Activated CD8-positive, alpha-beta memory T cell treated with anti-CD3 and anti-CD28 coated beads, Interleukin-2, amount 10 ng/mL, durations not matched to agents 7 days and 5 days (primary cell): ENCODE results near the gene FBXL20. TPM values are rescaled to one million over a fixed set of nuclear protein-coding genes. Genes with fewer than 3 reads are reported as not detected.
"Not testable (repeated sequence)": the region's sequence is repeated elsewhere in the genome, so short reads cannot be mapped to it uniquely, and the experiment has no call there.

Source experiments
- ATAC-seq: fragments of 150-1000 bp; cut with Tn5 transposase; one replicate; pipeline ENCODE4 v1.10.0; 2021; ENCODE audit warnings: moderate library complexity
- CTCF ChIA-PET: fragments of 350-600 bp; sonication (Branson Sonifier 250); formaldehyde crosslinking; loops from one replicate; lab custom pipeline; 2021; ENCODE audit warnings: antibody characterized with exemption; lab: Charles Lee
- DNase-seq: peaks from one replicate; pipeline ENCODE4 v3.0.0-alpha.2; 2020
- H3K27ac Mint-ChIP-seq: one replicate; pipeline ENCODE4 v1.8.0; 2021; ENCODE audit warnings: mild to moderate bottlenecking, mixed read lengths
- H3K27me3 Mint-ChIP-seq: one replicate; pipeline ENCODE4 v1.8.0; 2021; ENCODE audit warnings: mixed read lengths
- H3K36me3 Mint-ChIP-seq: one replicate; pipeline ENCODE4 v1.8.0; 2021; ENCODE audit warnings: mild to moderate bottlenecking, mixed read lengths
- H3K4me1 Mint-ChIP-seq: one replicate; pipeline ENCODE4 v1.8.0; 2021; ENCODE audit warnings: mixed read lengths
- H3K4me3 Mint-ChIP-seq: one replicate; pipeline ENCODE4 v1.8.0; 2021; ENCODE audit warnings: mild to moderate bottlenecking, moderate library complexity, mixed read lengths
- H3K9me3 Mint-ChIP-seq: one replicate; pipeline ENCODE4 v1.8.0; 2022; ENCODE audit warnings: low read depth, mixed read lengths
- total RNA-seq, 2 experiments: library from RNA; stranded (reverse); gene quantifications; one replicate each; pipeline ENCODE4 v1.2.3, GENCODE V29; 2021

FBXL20 gene
- total RNA-seq, 2 experiments from 2014 or later, result 12.9 to 14.1 TPM

- H3K4me1 Mint-ChIP-seq, H3K27me3 Mint-ChIP-seq, H3K9me3 Mint-ChIP-seq, H3K4me3 Mint-ChIP-seq, ATAC-seq, H3K27ac Mint-ChIP-seq, H3K36me3 Mint-ChIP-seq, DNase-seq, CTCF ChIA-PET: not testable (repeated sequence)
Observed at GRCh38 chr17:39292546-39292945, 108.9 kb downstream of the FBXL20 start.

- CTCF ChIA-PET, H3K9me3 Mint-ChIP-seq, H3K27me3 Mint-ChIP-seq, DNase-seq, H3K36me3 Mint-ChIP-seq, H3K27ac Mint-ChIP-seq, H3K4me3 Mint-ChIP-seq, ATAC-seq, H3K4me1 Mint-ChIP-seq: not testable (repeated sequence)
Observed at GRCh38 chr17:39286513-39286912, 114.9 kb downstream of the FBXL20 start.

DNA sequence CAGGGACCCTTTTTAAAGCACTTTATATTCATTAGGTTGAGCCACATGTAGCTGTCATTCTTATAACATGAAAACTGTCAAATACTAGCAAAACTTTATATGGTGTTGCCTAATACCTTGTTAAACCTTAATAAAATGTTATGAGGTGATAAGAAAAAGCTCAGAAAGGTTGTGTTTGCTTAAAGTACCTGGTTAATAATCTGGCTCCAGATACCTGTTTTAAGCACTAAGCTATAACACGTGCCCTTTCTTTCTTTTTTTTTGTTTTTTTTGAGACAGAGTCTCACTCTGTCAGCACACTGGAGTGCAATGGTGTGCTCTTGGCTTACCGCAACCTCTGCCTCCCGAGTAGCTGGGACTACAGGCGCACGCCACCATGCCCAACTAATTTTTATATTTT is 116.7 kb downstream of the FBXL20 start:
- H3K27me3 Mint-ChIP-seq, result no peaks in the 10 kb centered on the region
- no peaks in the 10 kb centered on the region for H3K36me3 Mint-ChIP-seq
- no peaks in the 10 kb centered on the region for H3K4me1 Mint-ChIP-seq
- DNase-seq, result no peak
- ATAC-seq, result no peak
- H3K27ac Mint-ChIP-seq, result no peak overlapping the region
- H3K9me3 Mint-ChIP-seq, result no peaks in the 10 kb centered on the region
- no peak overlapping the region for H3K4me3 Mint-ChIP-seq
- CTCF ChIA-PET, result interaction anchor here (0.7 to 2.0 kb wide), 4 partner anchors 12 to 120 kb away, joined by 3 to 5 read pairs (median 4); no protein-coding TSS in a partner anchor

DNA sequence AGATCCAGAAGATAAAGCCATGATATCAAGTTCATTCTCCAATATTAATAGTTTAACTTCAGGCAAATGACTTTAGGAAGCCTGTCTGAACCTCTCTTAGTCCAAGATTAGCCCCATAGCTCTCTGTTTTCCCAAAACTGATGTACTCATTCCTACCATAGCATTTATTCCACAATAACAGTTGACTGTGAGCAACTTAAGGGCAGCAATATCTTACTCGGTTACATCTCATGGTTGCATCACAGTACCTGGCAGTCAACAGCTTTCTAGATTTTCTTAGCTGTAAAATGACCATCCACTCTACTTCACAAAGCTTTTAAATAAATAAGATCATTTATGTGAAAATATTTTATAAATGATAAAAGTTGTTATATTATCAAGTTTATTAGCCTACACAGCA is 117.5 kb downstream of the FBXL20 start:
- CTCF ChIA-PET, result interaction anchor here (0.9 to 2.0 kb wide), 5 partner anchors 9 to 119 kb away, joined by 3 to 5 read pairs (median 4); no protein-coding TSS in a partner anchor
- H3K4me3 Mint-ChIP-seq, result no peak overlapping the region

GRCh38 chr17:39283098-39283497 is 118.3 kb downstream of the FBXL20 start:
- Mint-ChIP-seq H3K9me3 (no peaks in the 10 kb centered on the region), H3K4me1 (no peaks in the 10 kb centered on the region), H3K27ac (no peak overlapping the region), H3K4me3 (no peak overlapping the region), H3K36me3 (no peaks in the 10 kb centered on the region), H3K27me3 (no peaks in the 10 kb centered on the region)
- DNase-seq (no peak), ATAC-seq (no peak)
- CTCF ChIA-PET, result interaction anchor here (1.5 kb wide), 1 partner anchor 8 kb away, joined by 4 read pairs; no protein-coding TSS in a partner anchor

More for the DNA sequence above, 117.5 kb downstream of the FBXL20 start:
- H3K4me1 Mint-ChIP-seq, result no peaks in the 10 kb centered on the region
- ATAC-seq (no peak), DNase-seq (no peak)
- no peaks in the 10 kb centered on the region for H3K9me3 Mint-ChIP-seq
- H3K36me3 Mint-ChIP-seq, result no peaks in the 10 kb centered on the region
- H3K27ac Mint-ChIP-seq, result no peak overlapping the region
- no peaks in the 10 kb centered on the region for H3K27me3 Mint-ChIP-seq

- no peak for DNase-seq
- Mint-ChIP-seq H3K9me3 (no peaks in the 10 kb centered on the region), H3K27ac (no peak overlapping the region), H3K27me3 (no peaks in the 10 kb centered on the region), H3K4me1 (no peaks in the 10 kb centered on the region), H3K4me3 (no peak overlapping the region), H3K36me3 (no peaks in the 10 kb centered on the region)
- no peak for ATAC-seq
- CTCF ChIA-PET, result interaction anchor here (0.9 to 1.5 kb wide), 4 partner anchors 9 to 46 kb away, joined by 3 to 5 read pairs (median 4); no protein-coding TSS in a partner anchor
Observed at GRCh38 chr17:39281806-39282205, 119.6 kb downstream of the FBXL20 start.

DNA sequence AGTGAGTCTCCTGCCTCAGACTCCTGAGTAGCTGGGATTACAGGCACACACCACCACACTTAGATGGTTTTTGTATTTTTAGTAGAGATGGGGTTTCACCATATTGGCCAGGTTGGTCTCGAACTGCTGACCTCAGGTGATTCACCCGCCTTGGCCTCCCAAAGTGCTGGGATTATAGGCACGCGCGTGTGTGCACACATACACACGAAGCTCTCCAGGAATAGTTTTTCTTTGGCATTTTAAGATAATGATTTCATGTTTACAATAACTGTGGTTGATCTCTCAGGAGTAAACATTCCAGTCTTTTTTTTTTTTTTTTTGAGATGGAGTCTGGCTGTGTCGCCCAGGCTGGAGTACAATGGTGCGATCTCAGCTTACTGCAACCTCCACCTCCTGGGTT is 123.2 kb downstream of the FBXL20 start:
- not testable (repeated sequence) for H3K9me3 Mint-ChIP-seq, DNase-seq, H3K4me1 Mint-ChIP-seq, H3K27me3 Mint-ChIP-seq, H3K27ac Mint-ChIP-seq, H3K4me3 Mint-ChIP-seq, H3K36me3 Mint-ChIP-seq, ATAC-seq
- CTCF ChIA-PET, result interaction anchor here (0.5 kb wide), 1 partner anchor 18 kb away, joined by 3 read pairs; no protein-coding TSS in a partner anchor

- H3K4me3 Mint-ChIP-seq, result no peak overlapping the region
- no peaks in the 10 kb centered on the region for H3K36me3 Mint-ChIP-seq
- no peaks in the 10 kb centered on the region for H3K9me3 Mint-ChIP-seq
- H3K27ac Mint-ChIP-seq, result no peak overlapping the region
- CTCF ChIA-PET, result interaction anchor here (0.9 to 1.2 kb wide), 2 partner anchors 31 to 33 kb away, joined by 3 to 4 read pairs; no protein-coding TSS in a partner anchor
- DNase-seq, result no peak
- no peaks in the 10 kb centered on the region for H3K4me1 Mint-ChIP-seq
- ATAC-seq, result no peak
- H3K27me3 Mint-ChIP-seq, result no peaks in the 10 kb centered on the region
Observed at GRCh38 chr17:39277110-39277509, 124.3 kb downstream of the FBXL20 start.

DNA sequence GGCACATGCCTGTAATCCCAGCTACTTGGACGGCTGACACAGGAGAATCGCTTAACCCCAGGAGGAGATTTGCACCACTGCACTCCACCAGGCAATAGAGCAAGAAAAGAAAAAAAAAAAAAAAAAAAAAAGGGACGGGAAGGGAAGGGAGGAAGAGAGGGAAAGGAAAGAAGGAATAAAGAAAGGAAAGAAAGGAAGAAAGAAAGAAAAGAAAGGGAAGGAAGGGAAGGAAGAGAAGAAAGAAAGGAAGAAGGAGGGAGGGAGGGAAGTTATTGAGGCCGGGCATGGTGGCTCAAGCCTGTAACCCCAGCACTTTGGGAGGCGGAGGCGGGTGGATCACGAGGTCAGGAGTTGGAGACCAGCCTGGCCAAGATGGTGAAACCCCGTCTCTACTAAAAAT is 125.3 kb downstream of the FBXL20 start:
- H3K27ac Mint-ChIP-seq, result no peak overlapping the region
- no peaks in the 10 kb centered on the region for H3K36me3 Mint-ChIP-seq
- CTCF ChIA-PET, result no interaction called here
- DNase-seq, result no peak
- no peaks in the 10 kb centered on the region for H3K27me3 Mint-ChIP-seq
- H3K4me1 Mint-ChIP-seq, result no peaks in the 10 kb centered on the region
- no peaks in the 10 kb centered on the region for H3K9me3 Mint-ChIP-seq
- ATAC-seq, result no peak
- no peak overlapping the region for H3K4me3 Mint-ChIP-seq

- DNase-seq, result no peak
- H3K4me3 Mint-ChIP-seq, result no peak overlapping the region
- H3K9me3 Mint-ChIP-seq, result no peaks in the 10 kb centered on the region
- H3K27ac Mint-ChIP-seq, result no peak overlapping the region
- no peaks in the 10 kb centered on the region for H3K27me3 Mint-ChIP-seq
- CTCF ChIA-PET, result interaction anchor here (0.7 kb wide), 1 partner anchor 212 kb away, joined by 4 read pairs; no protein-coding TSS in a partner anchor
- H3K4me1 Mint-ChIP-seq, result no peaks in the 10 kb centered on the region
- H3K36me3 Mint-ChIP-seq, result peaks cover 7% of the 10 kb centered on the region
- no peak for ATAC-seq
Observed at GRCh38 chr17:39271546-39271945, 129.9 kb downstream of the FBXL20 start.

GRCh38 chr17:39270923-39271322 is 130.5 kb downstream of the FBXL20 start:
- no peak overlapping the region for H3K27ac Mint-ChIP-seq
- no peaks in the 10 kb centered on the region for H3K9me3 Mint-ChIP-seq
- CTCF ChIA-PET, result interaction anchor here (0.7 kb wide), 1 partner anchor 227 kb away, joined by 3 read pairs; no protein-coding TSS in a partner anchor
- ATAC-seq (no peak), DNase-seq (no peak)
- H3K36me3 Mint-ChIP-seq, result peaks cover 7% of the 10 kb centered on the region
- H3K4me3 Mint-ChIP-seq, result no peak overlapping the region
- H3K27me3 Mint-ChIP-seq, result no peaks in the 10 kb centered on the region
- no peaks in the 10 kb centered on the region for H3K4me1 Mint-ChIP-seq

GRCh38 chr17:39264119-39264518 is 137.3 kb downstream of the FBXL20 start:
- Mint-ChIP-seq H3K36me3 (peaks cover 18% of the 10 kb centered on the region), H3K4me1 (no peaks in the 10 kb centered on the region)

GRCh38 chr17:39261286-39261685 is 140.1 kb downstream of the FBXL20 start:
- no peaks in the 10 kb centered on the region for H3K9me3 Mint-ChIP-seq
- no peaks in the 10 kb centered on the region for H3K27me3 Mint-ChIP-seq
- H3K4me3 Mint-ChIP-seq, result no peak overlapping the region
- DNase-seq, result no peak
- no peak for ATAC-seq
- no peaks in the 10 kb centered on the region for H3K4me1 Mint-ChIP-seq
- peaks cover 14% of the 10 kb centered on the region for H3K36me3 Mint-ChIP-seq
- CTCF ChIA-PET, result interaction anchor here (0.8 kb wide), 1 partner anchor 16 kb away, joined by 4 read pairs; no protein-coding TSS in a partner anchor
- no peak overlapping the region for H3K27ac Mint-ChIP-seq

More at GRCh38 chr17:39264119-39264518, 137.3 kb downstream of the FBXL20 start:
- no peak for DNase-seq
- no peak for ATAC-seq
- H3K9me3 Mint-ChIP-seq, result no peaks in the 10 kb centered on the region
- H3K27ac Mint-ChIP-seq, result no peak overlapping the region
- CTCF ChIA-PET, result interaction anchor here (1.1 to 2.7 kb wide), 2 partner anchors 20 to 57 kb away, joined by 3 to 12 read pairs; no protein-coding TSS in a partner anchor
- H3K4me3 Mint-ChIP-seq, result no peak overlapping the region
- H3K27me3 Mint-ChIP-seq, result no peaks in the 10 kb centered on the region

GRCh38 chr17:39252788-39253460 is 148.5 kb downstream of the FBXL20 start:
- Mint-ChIP-seq H3K36me3 (peaks cover 4% of the 10 kb centered on the region), H3K27ac (no peak overlapping the region), H3K4me3 (no peak overlapping the region), H3K4me1 (no peaks in the 10 kb centered on the region), H3K27me3 (no peaks in the 10 kb centered on the region), H3K9me3 (no peaks in the 10 kb centered on the region)
- ATAC-seq (no peak), DNase-seq (no peak)
- CTCF ChIA-PET, result interaction anchor here (0.9 to 1.9 kb wide), 5 partner anchors 9 to 100 kb away, joined by 3 to 14 read pairs (median 3); no protein-coding TSS in a partner anchor
